HG03175 (cell line): ENCODE data around the gene DNAH8.
A peak's percentile ranks its signal among the peaks of the same experiment; 100 is the strongest.

Experiments used
- ATAC-seq: cut with Tn5 transposase; IDR thresholded peaks from one replicate; pipeline ENCODE4 v1.9.1; 2021; ENCODE audit warnings: mild to moderate bottlenecking, moderate library complexity; ENCODE audit not compliant: unreplicated experiment

Gene DNAH8

GRCh38 chr6:38957426-38957825, 242.3 kb downstream of the DNAH8 start:
- ATAC-seq, result no peak

GRCh38 chr6:38959138-38959537, 244.0 kb downstream of the DNAH8 start:
- no peak for ATAC-seq

DNA sequence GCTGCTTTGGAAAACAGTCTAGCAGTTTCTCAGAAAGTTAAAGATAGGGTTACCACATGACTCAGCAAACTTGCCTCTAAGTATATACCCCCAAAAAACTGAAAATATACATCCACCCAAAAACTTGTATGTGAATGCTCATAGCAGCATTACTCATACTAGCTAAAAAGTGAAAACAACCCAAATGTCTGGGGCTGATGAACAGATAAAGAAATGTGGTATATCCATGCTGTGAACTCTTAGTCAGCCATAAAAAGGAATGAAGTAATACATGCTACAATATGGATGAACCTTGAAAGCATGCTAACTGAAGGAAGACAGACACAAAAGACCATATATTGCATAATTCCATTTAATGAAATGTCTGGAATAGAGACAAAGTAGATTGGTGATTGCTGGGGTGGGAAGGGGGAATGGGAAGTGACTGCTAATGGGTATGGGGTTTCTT, 253.6 kb downstream of the DNAH8 start:
- no peak for ATAC-seq

DNA sequence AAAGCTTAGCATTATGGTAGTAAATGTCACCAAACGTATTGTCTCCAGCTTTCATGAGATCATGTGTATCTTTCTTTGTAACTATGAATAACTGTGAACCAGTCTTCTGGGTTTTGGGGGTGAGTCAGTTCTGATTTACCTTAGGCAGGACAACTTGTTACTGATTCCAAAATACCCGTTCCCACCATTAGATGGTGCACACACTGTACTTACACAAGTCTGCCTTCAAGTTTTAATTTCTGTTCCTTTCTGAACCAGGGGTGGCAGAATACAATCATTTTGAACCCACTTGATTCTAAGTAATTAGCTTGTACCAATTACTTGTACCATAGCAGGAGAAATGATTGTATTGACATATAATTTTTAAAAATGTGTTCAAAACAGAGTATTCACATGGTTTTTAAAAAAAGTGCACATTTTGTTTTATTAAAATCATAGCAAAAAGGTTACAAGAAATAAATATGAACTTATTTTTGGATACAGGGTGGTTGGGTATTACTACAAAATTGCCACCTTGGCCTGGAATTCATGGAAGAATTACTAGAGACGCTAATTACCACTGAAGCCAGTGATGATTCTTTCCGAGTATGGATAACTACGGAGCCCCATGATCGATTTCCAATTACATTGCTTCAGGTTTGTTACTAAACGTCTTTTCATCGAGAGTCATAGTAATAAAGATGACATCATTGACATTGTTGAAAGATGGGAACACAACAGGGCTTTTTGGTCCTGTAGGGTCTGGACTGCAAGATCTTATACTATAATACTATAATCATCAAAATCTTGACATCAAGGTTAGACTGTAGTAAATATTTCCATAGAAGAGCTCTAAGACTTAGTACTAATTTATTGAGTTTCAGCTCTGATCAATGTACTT, 258.3 kb downstream of the DNAH8 start:
- ATAC-seq, result peak; percentile 67

DNA sequence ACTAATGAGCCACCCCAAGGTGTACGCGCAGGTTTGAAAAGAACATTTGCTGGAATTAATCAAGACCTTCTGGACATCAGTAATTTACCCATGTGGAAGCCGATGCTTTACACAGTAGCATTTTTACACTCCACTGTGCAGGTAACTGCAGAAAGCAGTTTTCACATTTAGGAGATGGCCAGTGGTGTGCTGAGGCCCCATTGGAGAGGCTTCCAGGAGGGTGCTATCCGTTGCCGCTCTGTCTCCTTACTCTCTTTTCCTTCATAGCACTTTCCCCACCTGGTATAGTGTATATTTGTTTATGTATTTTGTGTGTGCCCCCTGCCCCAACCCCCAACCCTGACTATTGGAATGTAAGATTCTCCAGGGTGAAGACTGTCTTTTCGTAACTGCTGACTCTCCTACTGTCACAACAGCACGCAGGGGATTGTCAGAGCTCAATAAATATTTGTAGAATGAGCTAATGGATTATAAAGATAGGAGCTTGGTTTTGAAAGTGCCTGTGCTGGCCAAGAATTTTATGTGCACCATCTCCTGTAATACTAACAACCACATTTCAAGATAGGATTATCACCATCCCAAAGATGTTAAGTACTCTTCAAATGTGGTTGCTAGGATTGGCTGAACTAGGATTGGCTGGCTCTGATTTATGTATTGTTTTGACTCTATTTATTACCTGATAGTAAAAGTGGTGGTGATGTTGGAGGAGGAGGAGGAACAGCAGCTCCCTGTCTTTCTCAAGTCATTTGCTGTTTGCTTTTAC, 259.5 kb downstream of the DNAH8 start:
- no peak for ATAC-seq

DNA sequence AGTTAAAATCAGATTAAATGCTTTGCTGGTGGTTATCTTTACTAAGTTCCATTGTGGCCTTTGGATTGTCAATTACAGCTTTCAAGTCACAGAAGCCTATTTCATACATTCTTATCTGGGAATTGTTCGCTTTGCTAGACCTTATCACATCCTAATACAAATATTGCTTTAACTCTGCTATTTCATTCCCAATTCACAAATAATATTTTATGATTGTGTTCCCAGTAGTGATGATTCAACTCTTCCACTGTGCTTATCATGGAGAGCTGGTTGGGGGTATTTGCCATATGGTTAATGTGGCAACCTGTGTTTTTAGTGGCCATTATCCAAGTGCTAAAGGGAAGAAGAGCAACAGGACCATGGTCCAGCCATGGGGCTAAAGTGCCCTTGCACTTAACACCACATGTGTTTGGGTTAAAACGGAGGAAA, 260.5 kb downstream of the DNAH8 start:
- ATAC-seq, result no peak

GRCh38 chr6:38976051-38976450, 260.9 kb downstream of the DNAH8 start:
- ATAC-seq, result no peak

GRCh38 chr6:38976801-38977500, 261.8 kb downstream of the DNAH8 start:
- no peak for ATAC-seq

DNA sequence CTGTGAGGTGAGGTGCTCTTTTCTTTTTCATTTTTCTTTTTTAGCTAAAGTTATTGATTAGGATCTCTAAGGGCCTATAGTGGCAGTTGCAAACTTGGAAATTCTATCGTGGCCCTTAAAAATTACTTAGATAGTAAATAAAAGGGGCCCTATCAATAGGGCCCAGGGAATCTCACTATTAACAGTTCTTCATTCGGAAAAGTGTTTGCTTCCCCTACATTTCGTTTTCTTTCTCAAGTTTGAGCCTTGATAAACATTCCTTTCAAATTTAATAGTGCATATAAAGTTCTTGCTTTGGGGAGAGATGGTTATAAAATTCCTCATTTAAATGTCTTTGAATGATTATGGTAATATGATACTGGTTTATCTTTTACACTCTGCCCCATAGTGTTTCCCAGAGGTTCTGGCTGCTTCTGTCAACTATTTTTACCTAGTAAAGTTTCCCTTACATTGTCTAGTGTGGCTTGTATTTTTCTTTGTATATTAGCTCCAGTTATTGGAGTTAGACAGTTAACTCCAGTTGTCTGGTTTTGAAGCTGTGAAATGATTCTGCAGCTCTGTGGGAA, 263.1 kb downstream of the DNAH8 start:
- ATAC-seq, result no peak

GRCh38 chr6:38982470-38982869, 267.4 kb downstream of the DNAH8 start:
- no peak for ATAC-seq

DNA sequence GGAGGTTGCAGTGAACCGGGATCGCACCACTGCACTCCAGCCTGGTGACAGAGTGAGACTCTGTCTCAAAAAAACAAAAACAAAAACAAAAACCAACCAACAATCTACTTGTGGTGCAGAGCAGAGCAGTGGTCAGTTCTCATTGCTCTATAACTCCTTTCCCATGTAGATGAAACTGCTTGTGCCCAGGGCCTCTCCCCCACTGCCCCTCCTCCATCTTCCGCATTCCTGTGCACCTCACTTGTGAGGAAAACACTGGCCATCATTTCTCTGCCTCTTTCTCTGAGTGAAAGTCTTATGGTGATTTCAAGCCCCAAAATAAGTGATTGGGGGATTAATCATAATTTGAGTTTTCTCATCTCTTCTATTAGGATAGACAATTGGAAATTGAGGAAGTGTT, 269.6 kb downstream of the DNAH8 start:
- ATAC-seq, result no peak

GRCh38 chr6:38985839-38986238, 270.7 kb downstream of the DNAH8 start:
- ATAC-seq, result no peak

DNA sequence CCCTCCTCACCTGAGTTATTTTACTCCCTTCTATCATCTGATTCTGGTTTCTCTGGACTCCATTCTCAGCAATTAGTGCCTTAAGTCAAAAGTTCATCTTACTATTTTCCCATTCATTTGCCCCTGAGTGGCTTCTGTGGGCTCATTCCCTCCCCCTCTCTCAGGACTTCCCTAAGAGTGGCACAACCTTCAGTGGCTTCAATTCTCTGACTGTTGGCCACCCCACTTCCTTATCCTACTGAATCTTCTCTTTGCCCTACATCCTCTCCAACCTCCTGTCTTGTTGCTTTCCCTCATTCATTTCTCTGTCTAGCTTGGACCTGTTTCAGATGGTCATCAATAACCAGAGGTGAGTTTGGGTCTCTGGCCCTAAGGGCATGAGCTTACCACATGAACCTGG, 272.4 kb downstream of the DNAH8 start:
- ATAC-seq, result no peak

GRCh38 chr6:38988736-38989449, 273.8 kb downstream of the DNAH8 start:
- ATAC-seq, result no peak

- ATAC-seq, result no peak
These were observed 275.4 kb downstream of the DNAH8 start for GRCh38 chr6:38990475-38990874.

DNA sequence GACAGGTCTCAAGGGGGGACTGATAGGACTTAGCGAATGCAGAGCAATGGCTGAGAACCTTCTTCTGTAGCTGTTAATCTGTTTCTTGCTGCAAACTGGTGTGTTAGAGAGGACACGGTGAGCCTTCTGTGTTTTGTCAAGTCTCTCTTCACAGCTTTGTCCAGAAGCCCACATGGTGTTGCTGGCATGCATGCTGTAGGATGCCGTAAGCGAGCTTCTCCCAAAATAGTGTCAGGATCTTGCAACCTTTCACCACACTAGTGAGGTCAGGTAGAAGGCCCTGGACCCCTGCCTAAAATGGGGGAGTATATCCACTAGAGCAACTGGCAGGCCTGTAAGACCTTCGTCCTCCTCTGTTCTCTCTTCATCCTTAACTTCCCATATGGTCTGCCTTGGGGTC, 281.6 kb downstream of the DNAH8 start:
- ATAC-seq, result no peak

- no peak for ATAC-seq
These were observed 282.1 kb downstream of the DNAH8 start for GRCh38 chr6:38997128-38997761.

GRCh38 chr6:39003072-39003471, 288.0 kb downstream of the DNAH8 start:
- ATAC-seq, result no peak

GRCh38 chr6:39003492-39003891, 288.4 kb downstream of the DNAH8 start:
- ATAC-seq, result no peak

- ATAC-seq, result no peak
These were observed 289.7 kb downstream of the DNAH8 start for GRCh38 chr6:39004801-39005200.
